C4-2B (cell line): Measurements from ENCODE around the gene CREG2.

Experiments
- CTCF ChIP-seq: fragments of 450-650 bp; conservative IDR thresholded peaks from 2 replicates; pipeline ENCODE4 v1.5.1; 2017; ENCODE audit warnings: mild to moderate bottlenecking
- ZFX ChIP-seq: fragments of 450-650 bp; IDR thresholded peaks from 2 replicates; pipeline ENCODE4 v1.6.1; 2017

- no peak for TF ChIP-seq CTCF
- no peak for TF ChIP-seq ZFX
Observed at GRCh38 chr2:101340141-101340551, 47.2 kb downstream of the CREG2 start.
